ENCODE data around the gene RAET1E. TPM values are rescaled to one million over a fixed set of nuclear protein-coding genes. Genes with fewer than 3 reads are reported as not detected.
"Not testable (repeated sequence)": the region's sequence is repeated elsewhere in the genome, so short reads cannot be mapped to it uniquely, and the experiment has no call there.

RAET1E gene
- total RNA-seq, 1 donor from 2014 or later = 101 TPM

GRCh38 chr6:149888093-149888492 is 9.8 kb downstream of the RAET1E start:
- ATAC-seq = peak; percentile 55

GRCh38 chr6:149887343-149887742 is 10.6 kb downstream of the RAET1E start:
- ATAC-seq = peak; percentile 70

- no peak for ATAC-seq
Observed at GRCh38 chr6:149885888-149886287, 12.0 kb downstream of the RAET1E start.

DNA sequence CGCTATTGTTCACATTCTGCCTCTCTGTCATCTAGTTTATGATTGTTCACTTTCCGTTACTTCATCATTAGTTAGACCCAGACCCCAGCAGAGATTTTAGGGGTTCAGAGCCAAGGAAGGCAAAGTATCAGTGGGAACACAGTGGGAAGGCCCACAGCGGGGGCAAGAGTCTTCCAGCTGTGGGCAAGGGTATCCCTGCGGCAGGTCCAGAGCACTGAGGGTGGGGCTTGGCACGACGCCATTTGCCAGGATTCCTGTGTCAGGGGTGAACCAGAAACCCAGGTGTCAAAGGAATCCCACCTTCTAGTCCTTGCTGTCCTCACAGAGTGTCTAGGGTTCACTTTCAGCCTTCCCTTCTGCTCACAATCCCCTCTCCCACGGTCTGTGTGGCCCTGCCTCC is 13.3 kb downstream of the RAET1E start:
- no peak for ATAC-seq

DNA sequence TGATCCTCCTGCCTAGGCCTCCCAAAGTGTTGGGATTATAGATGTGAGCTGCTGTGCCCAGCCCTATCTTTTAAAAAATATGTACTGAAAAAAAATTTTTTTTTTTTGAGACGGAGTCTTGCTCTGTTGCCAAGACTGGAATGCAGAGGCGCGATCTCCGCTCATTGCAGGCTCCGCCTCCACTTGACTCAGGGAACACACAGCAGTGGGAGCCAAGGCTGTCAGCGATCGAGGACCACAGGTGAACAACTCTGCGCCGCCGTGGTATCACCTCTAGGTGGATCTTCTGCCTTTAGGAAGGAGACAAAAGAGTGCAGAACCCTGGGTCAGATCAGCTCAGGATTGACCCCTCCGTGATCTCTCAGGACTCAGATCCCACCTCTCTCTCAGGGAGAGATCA is 13.7 kb downstream of the RAET1E start:
- ATAC-seq = peak; percentile 50

DNA sequence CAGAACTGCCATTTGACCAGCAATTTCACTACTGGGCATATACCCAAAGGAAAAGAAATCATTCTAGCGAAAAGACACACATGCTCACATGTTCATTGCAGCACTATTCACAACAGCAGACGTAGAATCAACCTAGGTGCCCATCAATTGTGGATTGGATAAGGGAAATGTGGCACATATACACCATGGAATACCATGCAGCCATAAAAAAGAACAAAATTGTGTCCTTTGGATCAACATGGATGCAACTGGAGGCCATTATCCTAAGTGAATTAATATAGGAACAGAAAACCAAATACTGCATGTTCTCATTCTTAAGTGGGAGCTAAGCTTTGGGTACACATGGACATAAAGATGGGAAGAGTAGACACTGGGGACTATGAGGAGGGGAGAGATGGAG is 16.1 kb downstream of the RAET1E start:
- no peak for ATAC-seq

DNA sequence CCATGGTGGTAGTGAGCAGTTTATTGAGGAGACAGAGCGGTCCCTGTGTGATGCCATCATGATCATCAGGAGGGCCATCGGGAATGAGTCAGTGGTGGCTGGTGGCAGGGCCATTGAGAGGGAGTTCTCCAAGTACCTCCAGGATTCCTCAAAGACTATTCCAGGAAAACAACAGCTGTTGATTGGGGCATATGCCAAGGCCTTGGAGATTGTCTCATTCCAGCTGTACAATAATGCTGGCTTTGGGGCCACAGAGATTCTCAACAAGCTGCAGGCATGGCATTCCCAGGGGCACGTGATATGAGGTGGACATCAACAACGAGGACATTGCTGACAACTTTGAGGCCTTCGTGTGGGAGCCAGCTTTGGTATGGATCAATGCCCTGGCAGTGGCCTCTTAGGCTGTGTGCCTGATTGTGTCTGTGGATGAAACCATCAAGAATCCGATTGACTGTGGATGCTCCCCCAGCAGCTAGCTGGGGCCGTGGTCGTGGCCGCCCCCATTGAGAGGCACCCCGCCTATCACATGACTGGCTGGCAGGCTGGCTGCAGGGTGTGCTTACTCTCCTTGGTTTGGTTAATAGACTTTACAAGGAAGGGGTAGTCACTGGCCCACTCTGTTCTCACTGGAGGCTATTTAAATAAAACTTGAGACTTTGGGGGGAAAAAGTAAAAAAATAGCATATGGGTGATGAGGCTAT is 16.7 kb downstream of the RAET1E start:
- no peak for ATAC-seq

GRCh38 chr6:149877659-149878058 is 20.3 kb downstream of the RAET1E start:
- no peak for ATAC-seq

DNA sequence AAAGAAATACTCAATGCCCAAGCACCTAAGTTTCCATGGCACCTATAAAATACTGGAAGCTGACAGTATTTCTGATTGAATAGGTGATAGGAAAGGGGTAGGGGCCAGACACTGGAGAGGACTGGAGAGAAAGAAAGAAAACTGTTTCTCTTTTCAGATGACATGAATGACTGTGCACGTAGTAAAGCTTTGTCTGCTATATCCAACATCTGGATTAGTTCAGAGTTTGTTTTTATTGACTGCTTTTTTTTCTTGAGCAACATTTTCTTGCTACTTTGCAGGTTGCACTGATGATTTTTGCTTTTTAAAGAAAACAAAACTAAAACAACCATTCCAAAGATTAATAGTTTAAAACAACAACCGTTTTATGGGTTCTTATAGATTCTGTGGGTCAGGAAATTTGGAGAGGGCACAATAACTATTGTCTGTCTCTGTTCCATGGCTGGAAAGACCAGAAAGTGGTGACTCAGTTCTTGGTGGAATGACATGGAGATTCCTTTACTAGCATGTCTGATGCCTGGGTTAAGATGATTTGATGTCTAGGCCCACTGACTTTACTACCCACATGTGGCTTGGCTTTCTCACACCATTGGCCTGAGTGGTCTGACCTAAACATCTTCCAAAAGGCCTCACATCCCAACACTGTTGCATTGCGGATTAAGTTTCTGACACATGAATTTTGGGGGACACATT is 21.5 kb downstream of the RAET1E start:
- peak; percentile 36 for ATAC-seq

- ATAC-seq = no peak
Observed at GRCh38 chr6:149872233-149872632, 25.7 kb downstream of the RAET1E start.

DNA sequence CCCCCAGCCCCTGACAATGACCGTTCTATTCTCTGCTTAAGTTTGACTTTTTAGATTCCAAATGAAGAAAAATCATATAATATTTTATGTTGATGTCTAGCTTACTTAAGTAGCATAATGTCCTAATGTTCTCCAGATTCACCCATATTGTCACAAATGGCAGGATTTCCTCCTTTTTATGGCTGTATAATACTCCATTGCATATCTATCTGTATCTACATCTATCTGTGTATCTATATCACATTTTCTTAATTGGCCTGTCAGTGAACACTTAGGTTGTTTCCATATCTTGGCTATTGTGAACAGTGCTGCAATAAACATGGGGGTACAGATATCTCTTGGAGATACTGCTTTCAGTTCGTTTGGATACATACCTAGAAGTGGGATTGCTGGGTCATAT is 26.7 kb downstream of the RAET1E start:
- no peak for ATAC-seq

DNA sequence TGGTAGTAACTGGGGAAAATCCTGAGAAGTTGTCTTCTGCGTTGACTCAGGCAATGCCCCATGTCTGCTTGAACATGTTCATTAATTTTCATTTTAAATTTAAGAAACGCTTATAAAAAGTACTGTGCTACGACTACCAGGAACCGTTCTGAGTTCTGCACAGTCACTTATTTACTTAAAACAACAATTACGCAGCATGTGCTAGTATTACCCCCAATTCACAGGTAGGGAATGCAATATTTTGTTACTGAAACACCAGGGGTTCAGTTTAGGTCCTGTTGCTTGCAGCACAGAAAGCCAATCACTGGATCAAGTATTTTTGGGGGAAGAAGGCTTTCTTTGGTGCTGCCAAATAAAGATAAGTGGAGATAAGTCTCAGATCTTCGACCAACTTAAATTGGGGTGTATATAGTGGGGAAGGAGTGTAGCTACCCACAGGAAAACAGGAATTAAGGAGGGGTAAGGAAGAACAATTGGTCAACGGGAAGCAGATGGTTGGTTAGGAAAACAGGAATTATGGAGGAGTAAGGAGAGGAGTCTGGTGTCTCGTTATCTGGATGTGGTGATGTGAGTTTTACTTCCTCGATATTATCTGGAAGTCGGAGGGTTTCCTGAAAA is 28.5 kb downstream of the RAET1E start:
- no peak for ATAC-seq

DNA sequence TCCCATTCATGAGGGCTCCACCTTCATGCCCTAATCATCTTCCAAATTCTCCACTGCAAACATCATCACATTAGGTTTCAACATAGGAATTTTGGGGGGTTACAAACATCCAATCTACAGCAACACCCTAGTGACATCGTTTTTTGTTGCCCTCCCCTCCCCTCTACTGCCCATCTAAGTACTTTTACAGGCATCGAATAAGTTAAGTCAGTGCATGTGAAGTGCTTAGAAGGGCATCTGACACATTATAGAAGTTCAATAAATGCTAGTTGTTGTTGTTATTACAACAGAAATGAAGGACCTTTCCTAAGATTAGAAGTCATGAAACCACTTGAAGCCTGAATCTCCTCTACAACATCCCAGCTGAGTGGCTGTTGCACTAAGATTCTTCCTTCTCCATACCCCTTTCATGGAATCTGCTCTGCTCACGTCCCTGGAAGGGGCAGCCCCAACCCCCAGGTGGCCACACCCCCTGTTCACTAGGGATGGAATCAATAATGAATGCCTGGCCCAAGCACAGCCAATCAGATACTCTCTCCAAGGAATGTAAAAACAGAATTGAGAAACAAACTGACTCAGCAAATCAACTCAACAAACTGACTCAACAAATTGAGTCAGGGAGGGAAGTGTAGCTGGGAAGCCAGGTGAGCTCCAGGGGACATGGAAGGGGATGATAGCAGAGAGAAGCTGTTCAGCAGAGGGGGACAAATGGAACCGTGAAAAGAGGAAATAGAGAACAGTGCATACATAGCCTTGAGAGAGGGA is 29.9 kb downstream of the RAET1E start:
- ATAC-seq = no peak

DNA sequence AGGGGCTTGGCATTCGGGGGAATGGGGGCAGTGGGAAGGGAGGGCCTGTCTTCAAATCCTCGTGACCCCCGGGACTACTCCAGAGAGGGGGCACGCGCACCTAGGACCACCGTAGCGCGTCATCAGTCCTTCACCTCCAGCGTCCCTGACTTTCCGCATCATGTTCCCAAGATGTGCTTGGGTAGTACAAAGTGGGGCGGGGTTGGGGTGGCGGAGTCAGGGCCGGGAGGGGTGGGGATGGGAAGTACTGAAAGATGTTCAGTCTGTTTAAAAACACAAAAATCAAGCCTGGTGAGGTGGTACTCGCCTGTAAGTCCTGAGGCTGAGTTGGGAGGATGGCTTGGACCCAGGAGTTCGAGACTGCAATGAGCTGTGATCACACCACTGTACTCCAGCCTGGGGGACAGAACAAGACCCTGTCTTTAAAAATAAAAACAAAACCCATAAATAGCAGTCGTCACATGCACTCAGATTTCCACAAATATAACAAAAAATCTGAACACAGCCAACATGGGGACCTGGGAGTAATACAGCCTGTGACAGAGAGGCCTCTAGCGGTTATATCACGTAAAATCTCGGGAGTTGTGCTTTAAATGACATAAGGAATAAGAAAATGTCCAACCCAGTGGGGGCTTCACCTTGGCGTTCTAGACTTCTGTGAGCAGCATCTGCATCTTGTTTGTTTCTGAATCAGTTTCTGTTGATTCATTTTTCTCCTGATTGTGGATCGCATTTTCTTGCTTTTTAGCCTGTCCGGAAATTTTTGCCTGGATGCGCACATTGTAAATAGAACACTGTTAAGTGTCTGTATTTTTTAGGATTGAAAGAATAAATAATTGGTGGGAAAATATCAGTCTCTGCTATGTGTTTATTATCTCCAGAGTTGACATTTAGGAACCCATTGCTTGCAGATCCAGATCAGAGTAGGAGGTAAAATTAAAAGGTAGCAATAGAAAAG is 33.1 kb downstream of the RAET1E start:
- ATAC-seq = peak; percentile 23

DNA sequence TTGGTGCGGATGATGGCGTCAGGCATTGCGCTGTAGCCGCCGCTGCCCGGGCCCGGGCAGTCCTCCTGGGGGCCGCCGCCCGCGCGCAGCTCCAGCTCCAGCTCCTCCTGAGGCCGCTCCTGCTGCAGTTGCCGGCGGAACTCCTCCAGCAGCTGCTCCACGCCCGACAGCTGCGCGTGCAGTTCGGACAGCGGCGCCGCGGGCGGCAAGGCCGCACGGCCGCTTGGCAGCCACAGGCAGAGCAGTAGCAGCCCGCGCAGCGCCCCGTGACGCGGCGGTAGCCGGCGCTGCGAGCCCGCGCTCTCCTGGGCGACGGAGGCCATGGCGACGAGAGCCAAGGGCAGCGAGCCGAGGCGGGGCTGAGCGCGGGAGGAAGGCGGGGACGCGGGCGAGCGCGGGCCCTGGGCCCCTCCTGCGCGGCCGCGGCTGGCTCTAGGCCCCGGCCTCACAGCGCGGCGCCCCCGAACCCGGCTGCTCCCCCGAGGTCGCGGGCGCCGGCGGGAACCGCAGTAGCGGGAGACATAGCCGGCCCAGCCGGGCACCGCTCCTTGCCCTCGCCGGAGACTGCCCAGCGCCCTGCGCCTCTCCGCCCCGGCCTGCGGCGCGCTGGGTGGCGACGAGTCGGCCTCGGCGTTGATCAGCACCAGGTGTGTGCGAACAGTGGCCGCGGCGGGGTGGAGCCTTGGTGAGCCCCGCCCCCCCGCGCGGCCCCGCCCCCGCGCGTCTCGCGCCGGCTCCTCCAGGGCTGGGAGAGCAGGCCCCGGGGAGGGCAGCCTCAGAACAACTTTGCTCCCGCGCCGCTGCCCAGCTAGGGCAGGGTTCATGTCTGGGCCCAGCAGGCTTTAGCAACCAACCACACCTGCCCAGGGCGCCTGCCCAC is 34.0 kb downstream of the RAET1E start, which contains the start of gene LRP11:
LRP11 (minus strand) TSS at position 662 of the 880 bp plus-strand sequence; CDS start at position 323, 339 bp downstream.
- ATAC-seq = peak; percentile 92

DNA sequence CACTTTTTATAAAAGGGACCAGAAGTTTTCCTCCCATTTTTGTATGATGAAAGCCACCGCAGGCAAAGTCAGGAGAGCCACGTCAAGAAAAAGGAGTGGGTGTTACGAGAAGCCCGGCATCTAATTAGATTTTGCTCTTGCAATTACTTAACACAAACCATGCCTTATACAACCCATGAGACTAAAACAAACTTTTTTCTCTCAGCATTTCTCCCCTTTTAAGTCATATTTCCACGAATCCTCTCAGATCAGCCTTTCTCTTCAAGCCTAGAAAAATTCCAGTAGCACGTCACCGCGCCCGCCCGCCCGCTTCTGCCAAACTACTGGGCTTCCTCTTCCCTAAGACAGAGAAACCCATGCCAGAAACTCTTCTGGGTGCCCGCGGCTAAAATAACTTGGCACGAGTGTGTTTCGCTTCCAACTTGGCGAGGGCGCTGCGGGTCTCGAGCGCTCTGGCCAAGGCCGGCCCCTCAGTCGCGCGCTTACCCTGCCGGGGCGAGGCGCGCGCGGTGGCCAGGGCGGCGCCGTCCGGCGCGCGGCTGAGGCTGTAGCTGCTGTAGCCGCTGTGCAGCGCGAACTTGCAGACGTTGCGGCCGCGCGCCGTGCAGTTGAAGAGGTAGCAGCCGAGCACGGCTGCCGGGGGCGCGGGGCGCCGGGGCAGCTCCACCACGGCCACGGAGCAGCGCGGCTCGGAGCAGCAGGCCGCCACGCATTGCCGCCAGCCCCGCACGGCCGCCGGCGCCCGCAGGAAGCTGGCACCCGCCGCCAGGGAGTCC is 34.8 kb downstream of the RAET1E start:
- peak; percentile 54 for ATAC-seq

- ATAC-seq = not testable (repeated sequence)
Observed at GRCh38 chr6:149862424-149862738, 35.5 kb downstream of the RAET1E start.

GRCh38 chr6:149861603-149862423 is 36.1 kb downstream of the RAET1E start:
- no peak for ATAC-seq
